SK-N-SH (cell line): ENCODE results near the gene PTK7. TPM values are rescaled to one million over a fixed set of nuclear protein-coding genes. Genes with fewer than 3 reads are reported as not detected.

Experiments used
- CTCF ChIA-PET: fragments of 300-600, 350-600 bp; formaldehyde crosslinking; extraction: SDS; loops from one replicate; lab custom pipeline; 2021; lab: Yijun Ruan, JAX
- POLR2A ChIA-PET: fragments of 350-600 bp; sonication (Branson Sonifier 250); formaldehyde crosslinking; extraction: SDS; loops from one replicate; lab custom pipeline; 2020; ENCODE audit warnings: antibody characterized with exemption, inconsistent platforms; lab: Yijun Ruan, JAX
- DNase-seq: peaks from one replicate; pipeline ENCODE4 v3.0.0; 2012
- H2AFZ ChIP-seq: fragments of 200-600 bp; sonication (generic); 2 replicates; pipeline ENCODE4 v1.8.1; 2016; ENCODE audit warnings: antibody characterized with exemption, mild to moderate bottlenecking, low read depth
- H3F3A ChIP-seq: fragments of 200-600 bp; sonication (generic); replicated peaks from 2 replicates; pipeline ENCODE3; 2016; ENCODE audit warnings: antibody characterized with exemption, mild to moderate bottlenecking; ENCODE audit not compliant: insufficient read depth
- H3K27ac ChIP-seq, 2 experiments: fragments of 200-500 bp in 1 of 2; fragments of 200-600 bp in 1 of 2; sonication (Bioruptor generic) in 1 of 2; sonication (generic), shearing (Covaris generic) in 1 of 2; 2 replicates each; pipeline versions ENCODE4 v1.5.1 to v1.6.1; 2014 to 2016; ENCODE audit warnings: low read depth in 2 of 2, inconsistent platforms in 1 of 2, low read length in 1 of 2, mild to moderate bottlenecking in 1 of 2, mixed read lengths in 1 of 2
- H3K27me3 ChIP-seq: fragments of 200-600 bp; sonication (generic), shearing (Covaris generic); 2 replicates; pipeline ENCODE4 v1.6.1; 2016; ENCODE audit warnings: mixed run types; ENCODE audit not compliant: insufficient read depth
- H3K36me3 ChIP-seq, 2 experiments: fragments of 200-500 bp in 1 of 2; fragments of 200-600 bp in 1 of 2; sonication (Bioruptor generic) in 1 of 2; sonication (generic) in 1 of 2; replicated peaks in 1 of 2; 2 replicates each; pipeline versions ENCODE3 to v1.5.1; 2014 to 2016; ENCODE audit warnings: low read length in 1 of 2, mild to moderate bottlenecking in 1 of 2; ENCODE audit not compliant: insufficient read depth in 2 of 2, control insufficient read depth in 1 of 2
- H3K4me1 ChIP-seq, 2 experiments: fragments of 200-500 bp in 1 of 2; fragments of 200-600 bp in 1 of 2; sonication (Bioruptor generic) in 1 of 2; sonication (generic), shearing (Covaris generic) in 1 of 2; 2 replicates each; pipeline versions ENCODE4 v1.5.1 to v1.6.1; 2014 to 2016; ENCODE audit warnings: low read depth in 1 of 2, low read length in 1 of 2, mixed run types in 1 of 2; ENCODE audit not compliant: insufficient read depth in 2 of 2, control insufficient read depth in 1 of 2
- H3K4me2 ChIP-seq: fragments of 200-600 bp; sonication (generic), shearing (Covaris generic); 2 replicates; pipeline ENCODE4 v1.6.1; 2017; ENCODE audit warnings: mixed run types
- H3K4me3 ChIP-seq, 2 experiments: fragments of 200-500 bp in 1 of 2; fragments of 200-600 bp in 1 of 2; sonication (Bioruptor generic) in 1 of 2; sonication (generic), shearing (Covaris generic) in 1 of 2; 2 replicates each; pipeline versions ENCODE4 v1.5.1 to v1.8.1; 2014 to 2016; ENCODE audit warnings: low read depth in 2 of 2, inconsistent platforms in 1 of 2, low read length in 1 of 2, mild to moderate bottlenecking in 1 of 2, mixed read lengths in 1 of 2, moderate library complexity in 1 of 2
- H3K79me2 ChIP-seq: fragments of 200-600 bp; sonication (generic); 2 replicates; pipeline ENCODE4 v1.8.1; 2017; ENCODE audit warnings: mild to moderate bottlenecking; ENCODE audit not compliant: insufficient read depth
- H3K9ac ChIP-seq: fragments of 200-600 bp; sonication (generic); 2 replicates; pipeline ENCODE4 v1.6.1; 2017; ENCODE audit warnings: mixed run types
- H3K9me2 ChIP-seq: fragments of 200-600 bp; sonication (generic); 2 replicates; pipeline ENCODE4 v1.6.1; 2017; ENCODE audit warnings: mixed run types
- H3K9me3 ChIP-seq: fragments of 200-600 bp; sonication (generic); 2 replicates; pipeline ENCODE4 v1.6.1; 2017; ENCODE audit warnings: mixed run types, mild to moderate bottlenecking, moderate library complexity
- H4K20me1 ChIP-seq: fragments of 200-600 bp; sonication (generic); 2 replicates; pipeline ENCODE4 v1.6.1; 2017; ENCODE audit warnings: mild to moderate bottlenecking, mixed run types; ENCODE audit not compliant: insufficient read depth
- ELF1 ChIP-seq: IDR thresholded peaks from 2 replicates; pipeline ENCODE4 v1.4.0; 2012
- EP300 ChIP-seq, 2 experiments: IDR thresholded peaks; 2 replicates each; pipeline versions ENCODE4 v1.4.0 to v1.6.1; 2012; ENCODE audit warnings: borderline replicate concordance in 1 of 2, low read depth in 1 of 2, low read length in 1 of 2
- EZH2phosphoT487 ChIP-seq: fragments of 200-600 bp; sonication (generic); IDR thresholded peaks from 2 replicates; pipeline ENCODE4 v1.6.1; 2017; ENCODE audit warnings: low read depth, mixed run types, mild to moderate bottlenecking, antibody characterized with exemption, moderate library complexity, borderline replicate concordance
- FOSL2 ChIP-seq: IDR thresholded peaks from 2 replicates; pipeline ENCODE4 v1.4.0; 2012; ENCODE audit warnings: low read depth, mild to moderate bottlenecking, moderate library complexity, borderline replicate concordance
- FOXJ3 ChIP-seq: sonication (generic); formaldehyde crosslinking; IDR thresholded peaks from 2 replicates; pipeline ENCODE4 v1.5.1; 2020; ENCODE audit warnings: mild to moderate bottlenecking, missing genetic modification reagents
- GABPA ChIP-seq: IDR thresholded peaks from 2 replicates; pipeline ENCODE4 v1.4.0; 2012; ENCODE audit warnings: low read depth, mild to moderate bottlenecking
- MAX ChIP-seq: IDR thresholded peaks from 2 replicates; pipeline ENCODE4 v1.4.0; 2012; ENCODE audit warnings: low read depth
- MEF2A ChIP-seq: IDR thresholded peaks from 2 replicates; pipeline ENCODE4 v1.4.0; 2012; ENCODE audit warnings: low read depth, borderline replicate concordance
- MXI1 ChIP-seq: IDR thresholded peaks from 2 replicates; pipeline ENCODE4 v1.6.1; 2012; ENCODE audit warnings: mild to moderate bottlenecking, low read depth, low read length, improper control_type of control experiment
- NFIC ChIP-seq: IDR thresholded peaks from 2 replicates; pipeline ENCODE4 v1.4.0; 2012; ENCODE audit warnings: borderline replicate concordance
- NRF1 ChIP-seq: IDR thresholded peaks from 2 replicates; pipeline ENCODE4 v1.6.1; 2012; ENCODE audit warnings: low read depth, mild to moderate bottlenecking, low read length
- RAD21 ChIP-seq: IDR thresholded peaks from 2 replicates; pipeline ENCODE4 v1.6.1; 2012; ENCODE audit warnings: mild to moderate bottlenecking, low read length
- RCOR1 ChIP-seq: fragments of 150-350 bp; IDR thresholded peaks from 2 replicates; pipeline ENCODE4 v1.6.1; 2017; ENCODE audit warnings: antibody characterized with exemption, low read length
- RFX5 ChIP-seq: IDR thresholded peaks from 2 replicates; pipeline ENCODE4 v1.6.1; 2012; ENCODE audit warnings: mild to moderate bottlenecking, improper control_type of control experiment, low read length
- RXRA ChIP-seq: IDR thresholded peaks from 2 replicates; pipeline ENCODE4 v1.4.0; 2012; ENCODE audit warnings: low read depth, mild to moderate bottlenecking, borderline replicate concordance
- SIN3A ChIP-seq: IDR thresholded peaks from 2 replicates; pipeline ENCODE4 v1.6.1; 2012; ENCODE audit warnings: low read depth, mild to moderate bottlenecking, low read length, moderate library complexity, borderline replicate concordance
- TCF12 ChIP-seq: IDR thresholded peaks from 2 replicates; pipeline ENCODE4 v1.4.0; 2012
- TEAD4 ChIP-seq: IDR thresholded peaks from 2 replicates; pipeline ENCODE4 v1.4.0; 2012; ENCODE audit warnings: mild to moderate bottlenecking, borderline replicate concordance; ENCODE audit not compliant: insufficient read depth
- USF1 ChIP-seq: IDR thresholded peaks from 2 replicates; pipeline ENCODE4 v1.4.0; 2012; ENCODE audit warnings: low read depth, borderline replicate concordance
- WGBS: methylation state at CpG from one replicate; pipeline ENCODE4 v1.1.6; 2017; ENCODE audit warnings: low lambda C conversion rate; 5-methylcytosine and 5-hydroxymethylcytosine counted together
- polyA plus RNA-seq, 3 experiments: library from polyadenylated mRNA; depleted of rRNA; stranded (reverse); fragments of >200 nt; gene quantifications; 2 replicates each; pipeline ENCODE4 v1.2.3, GENCODE V29; 2012

PTK7 gene
- polyA plus RNA-seq, 1 of the 3 experiments (the other 2 are of a cell fraction), result 105 TPM

- no peak overlapping the region for H3K27ac ChIP-seq
- H3K9me2 ChIP-seq, result no peaks in the 10 kb centered on the region
- 0 out of 4 replicates have a peak overlapping the region, but pooled peaks of 1 of the 2 experiments have one; percentile 15 for H3K4me3 ChIP-seq
- peaks cover 12 to 54% of the 10 kb centered on the region in 2 experiments for H3K36me3 ChIP-seq
- H3K4me2 ChIP-seq, result peak overlapping the region; percentile 99; the same call in 1 of the 2 replicates
- H3K9ac ChIP-seq, result no peak overlapping the region; the same call in 1 of the 2 replicates
- no peak overlapping the region for H2AFZ ChIP-seq
- WGBS, result 97% methylated on average over 13 of the region's 17 CpGs
- H3K27me3 ChIP-seq, result no peaks in the 10 kb centered on the region
- ChIA-PET CTCF (interaction anchor here (1.0 to 2.3 kb wide), 3 partner anchors 79 to 150 kb away, joined by 4 to 6 read pairs (median 5); no protein-coding TSS in a partner anchor), POLR2A (interaction anchor here (0.9 kb wide), 1 partner anchor 27 kb away, joined by 3 read pairs; no protein-coding TSS in a partner anchor)
- no peak for DNase-seq
- no peak for TF ChIP-seq RXRA
- TF ChIP-seq RCOR1, result no peak
- TF ChIP-seq RFX5, result no peak
- TF ChIP-seq GABPA, result no peak
- TF ChIP-seq MEF2A, result no peak
- TF ChIP-seq MAX, result no peak
- no peak for TF ChIP-seq TCF12
- TF ChIP-seq FOXJ3, result no peak
- no peak for TF ChIP-seq ELF1
- TF ChIP-seq FOSL2, result no peak
- no peak for TF ChIP-seq SIN3A
- no peak for TF ChIP-seq USF1
- no peak for TF ChIP-seq NFIC
- no peak for TF ChIP-seq EZH2phosphoT487
- TF ChIP-seq NRF1, result no peak
- TF ChIP-seq EP300 (IDR thresholded peaks at IDR 0.05; ENCODE audit: borderline replicate concordance in 1 of 2, low read depth in 1 of 2, low read length in 1 of 2), result no peak
- no peak for TF ChIP-seq TEAD4
- no peak for TF ChIP-seq RAD21
- no peak for TF ChIP-seq MXI1
- peaks cover 4% of the 10 kb centered on the region for H3F3A ChIP-seq
- peaks cover 35% of the 10 kb centered on the region for H3K79me2 ChIP-seq
- peaks cover 11 to 26% of the 10 kb centered on the region in 2 experiments; a peak in 3 of 4 replicates for H3K4me1 ChIP-seq
- H3K9me3 ChIP-seq, result no peaks in the 10 kb centered on the region
- H4K20me1 ChIP-seq, result no peaks in the 10 kb centered on the region
These were observed 25.1 kb upstream of the PTK7 start for GRCh38 chr6:43050981-43051380.

- H3K27me3 ChIP-seq, result no peaks in the 10 kb centered on the region
- POLR2A ChIA-PET, result interaction anchor here (2.5 kb wide), 1 partner anchor 24 kb away, joined by 7 read pairs; the partner anchor contains the start of gene PTK7
- WGBS, result 97% methylated on average over 14 of the region's 19 CpGs
- H4K20me1 ChIP-seq, result no peaks in the 10 kb centered on the region
- peaks cover 14 to 43% of the 10 kb centered on the region in 2 experiments for H3K36me3 ChIP-seq
- H3F3A ChIP-seq, result peaks cover 11% of the 10 kb centered on the region
- H3K4me2 ChIP-seq, result peak overlapping the region; percentile 99
- no peak for TF ChIP-seq MEF2A
- peak overlapping the region; percentile 78 to 95 for H3K4me3 ChIP-seq
- H3K27ac ChIP-seq, result peak overlapping the region in 1 of 2 experiments; percentile 87; a peak in 1 of 4 replicates
- H3K9me3 ChIP-seq, result no peaks in the 10 kb centered on the region
- H3K9ac ChIP-seq, result peak overlapping the region; percentile 98
- no peak overlapping the region for H2AFZ ChIP-seq
- CTCF ChIA-PET, result interaction anchor here (1.0 to 2.3 kb wide), 2 partner anchors 78 to 91 kb away, joined by 4 to 6 read pairs; no protein-coding TSS in a partner anchor
- H3K4me1 ChIP-seq, result peaks cover 11 to 26% of the 10 kb centered on the region in 2 experiments; a peak in 3 of 4 replicates
- no peaks in the 10 kb centered on the region for H3K9me2 ChIP-seq
- DNase-seq, result no peak
- peaks cover 48% of the 10 kb centered on the region for H3K79me2 ChIP-seq
These were observed 23.8 kb upstream of the PTK7 start for GRCh38 chr6:43052225-43052841.
